ENCODE data around the gene SLC6A16. TPM values are rescaled to one million over a fixed set of nuclear protein-coding genes. Genes with fewer than 3 reads are reported as not detected.

The SLC6A16 gene
- total and polyA plus RNA-seq, 2 of the 8 experiments (the other 6 are each of a cell fraction or from before 2014, with no cell fraction given), result 1.1 to 1.5 TPM

DNA sequence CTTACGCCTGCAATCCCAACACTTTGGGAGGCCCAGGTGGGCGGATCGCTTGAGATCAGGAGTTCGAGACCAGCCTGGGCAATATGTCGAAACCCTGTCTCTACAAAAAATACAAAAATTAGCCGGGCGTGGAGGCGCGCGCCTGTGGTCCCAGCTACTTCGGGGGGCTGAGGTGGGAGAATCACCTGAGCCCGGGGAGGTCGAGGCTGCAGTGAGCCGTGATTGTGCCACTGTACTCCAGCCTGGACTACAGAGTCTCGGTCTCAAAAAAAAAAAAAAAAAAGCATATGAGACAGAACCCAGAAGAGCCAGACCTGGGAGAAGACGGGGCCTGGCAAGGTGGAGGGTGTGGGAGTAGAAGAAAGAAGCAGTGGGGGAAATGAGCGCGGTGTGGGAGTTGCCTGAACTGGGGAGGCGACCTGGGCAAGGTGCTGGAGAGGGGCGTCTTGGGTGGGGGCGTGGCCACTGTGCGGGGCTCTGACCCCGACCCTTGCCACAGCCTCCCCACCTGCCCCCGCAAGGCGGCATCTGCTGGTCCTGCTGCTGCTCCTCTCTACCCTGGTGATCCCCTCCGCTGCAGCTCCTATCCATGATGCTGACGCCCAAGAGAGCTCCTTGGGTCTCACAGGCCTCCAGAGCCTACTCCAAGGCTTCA is 39.2 kb upstream of the SLC6A16 start:
- no peak overlapping the region for H2AFZ ChIP-seq (ENCODE audit: low read length)
- TF ChIP-seq TEAD4 (IDR thresholded peaks at IDR 0.05; ENCODE audit: low read depth, low read length) (no peak), POU5F1 (IDR thresholded peaks at IDR 0.05; ENCODE audit: low read depth, low read length) (no peak), SP1 (IDR thresholded peaks at IDR 0.05; ENCODE audit: low read depth, low read length) (no peak), KDM4A (IDR thresholded peaks at IDR 0.05; ENCODE audit: low read depth, low read length, severe bottlenecking) (no peak), CTBP2 (IDR thresholded peaks at IDR 0.05; ENCODE audit: borderline replicate concordance, insufficient read depth, insufficient read length, low read length) (no peak), CBX5 (IDR thresholded peaks at IDR 0.05; ENCODE audit: low read depth, low read length) (no peak), CBX8 (IDR thresholded peaks at IDR 0.05; ENCODE audit: borderline replicate concordance, low read depth, low read length) (no peak), KDM1A (IDR thresholded peaks at IDR 0.05; ENCODE audit: borderline replicate concordance, low read length) (0 out of 2 replicates have a peak, but pooled peaks have one; percentile 6)
- TF ChIP-seq, protein P1, sequence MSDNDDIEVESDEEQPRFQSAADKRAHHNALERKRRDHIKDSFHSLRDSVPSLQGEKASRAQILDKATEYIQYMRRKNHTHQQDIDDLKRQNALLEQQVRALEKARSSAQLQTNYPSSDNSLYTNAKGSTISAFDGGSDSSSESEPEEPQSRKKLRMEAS (IDR thresholded peaks at IDR 0.05), result no peak

More for the DNA sequence above, 39.2 kb upstream of the SLC6A16 start:
- FAIRE-seq (no peak), DNase-seq (ENCODE audit: low read depth in 1 of 2, low spot score in 2 of 2) (no peak)
- 0 out of 2 replicates have a peak overlapping the region, but pooled peaks have one; percentile 39 for H2BK5ac ChIP-seq (ENCODE audit: low read depth, low read length)
- H3K27ac ChIP-seq (ENCODE audit: low read depth, low read length), result no peak overlapping the region
- H3K4me1 ChIP-seq (replicated peaks in 1 of 4; ENCODE audit: control insufficient read depth in 3 of 4, insufficient read depth in 4 of 4, low read length in 3 of 4), result peaks cover 0 to 16% (median 9%) of the 10 kb centered on the region in 4 experiments; a peak in 5 of 7 replicates
- no peak overlapping the region for H2BK20ac ChIP-seq (ENCODE audit: low read length)
- H3K4ac ChIP-seq (replicated peaks; ENCODE audit: insufficient read length, low read depth, low read length), result no peak overlapping the region
- peaks cover 3 to 27% of the 10 kb centered on the region in 2 experiments; a peak in 3 of 4 replicates for H3K79me2 ChIP-seq (ENCODE audit: control insufficient read depth in 1 of 2, insufficient read depth in 2 of 2, low read length in 2 of 2)
- peak overlapping the region; percentile 58 to 79 for H3K4me2 ChIP-seq (ENCODE audit: insufficient read depth in 1 of 2, low read depth in 2 of 2, low read length in 2 of 2)
- no peak overlapping the region for H3K14ac ChIP-seq (ENCODE audit: insufficient read length)
- peaks cover 4% of the 10 kb centered on the region; the same call in 1 of the 2 replicates for H3K79me1 ChIP-seq (ENCODE audit: low read depth, low read length)
- 0 out of 2 replicates have a peak overlapping the region, but pooled peaks have one; percentile 61 for H2BK15ac ChIP-seq (ENCODE audit: low read length)
- no peaks in the 10 kb centered on the region for H4K20me1 ChIP-seq (replicated peaks in 1 of 2; ENCODE audit: control insufficient read depth in 1 of 2, insufficient read depth in 2 of 2, low read length in 2 of 2)
- H3K56ac ChIP-seq (replicated peaks; ENCODE audit: insufficient read length, low read depth, low read length), result no peak overlapping the region
- H3K23ac ChIP-seq (ENCODE audit: insufficient read length), result no peak overlapping the region
- no peak overlapping the region for H2AK5ac ChIP-seq (ENCODE audit: low read depth, low read length)
- 63% methylated on average over 21 of the region's 27 CpGs; no CpG with 5 or more reads in 1 of the 2 experiments for WGBS, 2 experiments (ENCODE audit: extremely low coverage in 1 of 2, insufficient coverage in 1 of 2, insufficient read length in 1 of 2, insufficient replicate concordance in 2 of 2, low coverage in 1 of 2, low lambda C conversion rate in 2 of 2, missing lambda C conversion rate in 1 of 2)
- H3K4me3 ChIP-seq (ENCODE audit: extremely low read depth in 1 of 4, insufficient read depth in 2 of 4, low read depth in 3 of 4, low read length in 4 of 4), result peak overlapping the region; percentile 10 to 50 (median 13); a peak in 5 of 8 replicates
- no peaks in the 10 kb centered on the region for H3K9me3 ChIP-seq (ENCODE audit: insufficient read depth in 2 of 2, low read depth in 1 of 2, low read length in 1 of 2)
- H3K23me2 ChIP-seq (ENCODE audit: low read depth, low read length), result peaks cover 8% of the 10 kb centered on the region; the same call in 1 of the 2 replicates
- peaks cover 4 to 7% (median 5%) of the 10 kb centered on the region in 4 experiments; a peak in 7 of 8 replicates for H3K36me3 ChIP-seq (ENCODE audit: control insufficient read depth in 2 of 4, insufficient read depth in 4 of 4, low read length in 3 of 4)
- CTCF ChIA-PET (ENCODE audit: partially characterized antibody), result interaction anchor here (2.3 kb wide), 1 partner anchor 28 kb away, joined by 9 read pairs; no protein-coding TSS in a partner anchor
- no peak overlapping the region for H3K9ac ChIP-seq (replicated peaks in 1 of 4; ENCODE audit: extremely low read depth in 1 of 4, low read depth in 3 of 4, low read length in 3 of 4)
- no peak overlapping the region for H2BK120ac ChIP-seq (replicated peaks; ENCODE audit: low read depth, low read length)
- no peaks in the 10 kb centered on the region for H3K27me3 ChIP-seq (replicated peaks in 1 of 4; ENCODE audit: control insufficient read depth in 3 of 4, extremely low read depth in 1 of 4, insufficient read depth in 3 of 4, low read length in 3 of 4)
- no peak overlapping the region for H4K5ac ChIP-seq (ENCODE audit: insufficient read length, low read depth, low read length)
- H2BK12ac ChIP-seq (ENCODE audit: low read depth, low read length), result peak overlapping the region; percentile 27; the same call in 1 of the 2 replicates
- POLR2A ChIA-PET (ENCODE audit: partially characterized antibody), result interaction anchor here (0.6 to 1.4 kb wide), 2 partner anchors 26 to 89 kb away, joined by 3 read pairs; partner anchors contain the start of gene ALDH16A1
- peak overlapping the region; percentile 4; the same call in 1 of the 2 replicates for H3K18ac ChIP-seq (ENCODE audit: extremely low read depth, low read length)
- H4K91ac ChIP-seq (replicated peaks; ENCODE audit: insufficient read length, low read length), result no peak overlapping the region
- no peak overlapping the region for H4K8ac ChIP-seq (ENCODE audit: extremely low read depth, insufficient read depth, low read length)

Measured in H1 (cell line).